Measurements from ENCODE around the gene GP1BB. TPM values are rescaled to one million over a fixed set of nuclear protein-coding genes. Genes with fewer than 3 reads are reported as not detected.
"Not testable (repeated sequence)": the region's sequence is repeated elsewhere in the genome, so short reads cannot be mapped to it uniquely, and the experiment has no call there.

The GP1BB gene
- polyA plus RNA-seq, 5 donors = 5.5 to 14.0 (median 6.0) TPM

- no peak for DNase-seq
Observed at GRCh38 chr22:19724927-19725661, 1.8 kb downstream of the GP1BB start.

- DNase-seq = not testable (repeated sequence)
Observed at GRCh38 chr22:19726064-19726788, 2.9 kb downstream of the GP1BB start.

- no peak for DNase-seq
Observed at GRCh38 chr22:19727310-19728150, 4.2 kb downstream of the GP1BB start.

GRCh38 chr22:19728271-19728670, 4.9 kb downstream of the GP1BB start:
- no peak for DNase-seq

- DNase-seq = no peak
Observed at GRCh38 chr22:19728836-19729235, 5.5 kb downstream of the GP1BB start.

- no peak for DNase-seq
Observed at GRCh38 chr22:19729507-19729906, 6.2 kb downstream of the GP1BB start.

- no peak for DNase-seq
Observed at GRCh38 chr22:19730198-19730597, 6.9 kb downstream of the GP1BB start.

- peak; percentile 72 to 81 for DNase-seq
Observed at GRCh38 chr22:19730655-19731360, 7.5 kb downstream of the GP1BB start.

GRCh38 chr22:19731361-19732135, 8.2 kb downstream of the GP1BB start:
- DNase-seq = no peak

GRCh38 chr22:19732403-19733113, 9.2 kb downstream of the GP1BB start:
- no peak for DNase-seq

GRCh38 chr22:19733755-19734154, 10.4 kb downstream of the GP1BB start:
- no peak for DNase-seq

- no peak for DNase-seq
Observed at GRCh38 chr22:19734163-19734562, 10.8 kb downstream of the GP1BB start.

- DNase-seq = no peak
Observed at GRCh38 chr22:19734837-19735382, 11.6 kb downstream of the GP1BB start.

- DNase-seq = no peak
Observed at GRCh38 chr22:19735665-19736510, 12.5 kb downstream of the GP1BB start.

- DNase-seq = no peak
Observed at GRCh38 chr22:19737846-19738663, 14.7 kb downstream of the GP1BB start.

- no peak for DNase-seq
Observed at GRCh38 chr22:19738664-19739447, 15.5 kb downstream of the GP1BB start.

GRCh38 chr22:19739448-19739895, 16.1 kb downstream of the GP1BB start:
- no peak for DNase-seq

Data from right lung (tissue), 5 donors.